SK-N-SH (cell line): ENCODE data around the gene SHB.

Experiments
- CTCF ChIP-seq: fragments of 200-600 bp; sonication (generic); IDR thresholded peaks from 2 replicates; pipeline ENCODE4 v1.6.1; 2017; ENCODE audit warnings: antibody characterized with exemption, mild to moderate bottlenecking, moderate library complexity
- MAX ChIP-seq: IDR thresholded peaks from 2 replicates; pipeline ENCODE4 v1.4.0; 2012; ENCODE audit warnings: low read depth
- POLR2AphosphoS5 ChIP-seq: IDR thresholded peaks from 2 replicates; pipeline ENCODE4 v1.6.1; 2012; ENCODE audit warnings: low read depth, low read length
- SMC3 ChIP-seq: IDR thresholded peaks from 2 replicates; pipeline ENCODE4 v1.6.1; 2012; ENCODE audit warnings: low read depth, low read length, improper control_type of control experiment
- TF ChIP-seq, protein P1 (sequence below): IDR thresholded peaks from 2 replicates; pipeline ENCODE4 v1.6.1; 2012; ENCODE audit warnings: mild to moderate bottlenecking, low read depth, low read length, moderate library complexity

DNA sequence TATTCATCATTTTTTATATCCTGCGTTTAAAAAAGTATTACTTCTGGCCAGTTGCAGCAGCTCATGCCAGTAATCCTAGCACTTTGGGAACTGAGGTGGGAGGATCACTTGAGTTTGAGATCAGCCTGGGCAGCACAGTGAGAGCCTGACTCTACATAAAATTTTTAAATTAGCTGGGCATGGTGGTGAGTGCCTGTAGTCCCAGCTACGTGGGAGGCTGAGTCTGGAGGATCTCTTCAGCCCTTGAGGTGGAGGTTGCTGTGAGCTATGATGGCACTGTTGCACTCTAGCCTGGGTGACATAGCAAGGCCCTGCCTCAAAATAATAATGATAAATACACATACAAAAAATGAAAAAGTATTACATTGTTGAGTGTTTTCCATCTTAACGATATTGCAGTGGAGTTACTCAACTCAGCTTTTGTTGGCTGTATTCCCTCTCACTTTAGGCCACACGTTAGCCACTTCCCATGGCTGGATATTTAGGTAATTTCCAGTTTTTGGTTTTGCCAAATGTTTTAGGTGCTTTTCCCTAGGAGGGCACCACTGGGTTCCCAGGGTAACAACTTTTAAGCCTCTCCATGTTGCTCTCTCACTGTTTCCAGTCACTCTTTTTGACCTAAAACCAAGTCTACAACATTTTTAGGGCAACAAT, 20.6 kb downstream of the SHB start:
- no peak for TF ChIP-seq MAX
- TF ChIP-seq, protein P1, sequence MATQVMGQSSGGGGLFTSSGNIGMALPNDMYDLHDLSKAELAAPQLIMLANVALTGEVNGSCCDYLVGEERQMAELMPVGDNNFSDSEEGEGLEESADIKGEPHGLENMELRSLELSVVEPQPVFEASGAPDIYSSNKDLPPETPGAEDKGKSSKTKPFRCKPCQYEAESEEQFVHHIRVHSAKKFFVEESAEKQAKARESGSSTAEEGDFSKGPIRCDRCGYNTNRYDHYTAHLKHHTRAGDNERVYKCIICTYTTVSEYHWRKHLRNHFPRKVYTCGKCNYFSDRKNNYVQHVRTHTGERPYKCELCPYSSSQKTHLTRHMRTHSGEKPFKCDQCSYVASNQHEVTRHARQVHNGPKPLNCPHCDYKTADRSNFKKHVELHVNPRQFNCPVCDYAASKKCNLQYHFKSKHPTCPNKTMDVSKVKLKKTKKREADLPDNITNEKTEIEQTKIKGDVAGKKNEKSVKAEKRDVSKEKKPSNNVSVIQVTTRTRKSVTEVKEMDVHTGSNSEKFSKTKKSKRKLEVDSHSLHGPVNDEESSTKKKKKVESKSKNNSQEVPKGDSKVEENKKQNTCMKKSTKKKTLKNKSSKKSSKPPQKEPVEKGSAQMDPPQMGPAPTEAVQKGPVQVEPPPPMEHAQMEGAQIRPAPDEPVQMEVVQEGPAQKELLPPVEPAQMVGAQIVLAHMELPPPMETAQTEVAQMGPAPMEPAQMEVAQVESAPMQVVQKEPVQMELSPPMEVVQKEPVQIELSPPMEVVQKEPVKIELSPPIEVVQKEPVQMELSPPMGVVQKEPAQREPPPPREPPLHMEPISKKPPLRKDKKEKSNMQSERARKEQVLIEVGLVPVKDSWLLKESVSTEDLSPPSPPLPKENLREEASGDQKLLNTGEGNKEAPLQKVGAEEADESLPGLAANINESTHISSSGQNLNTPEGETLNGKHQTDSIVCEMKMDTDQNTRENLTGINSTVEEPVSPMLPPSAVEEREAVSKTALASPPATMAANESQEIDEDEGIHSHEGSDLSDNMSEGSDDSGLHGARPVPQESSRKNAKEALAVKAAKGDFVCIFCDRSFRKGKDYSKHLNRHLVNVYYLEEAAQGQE = no peak
- no peak for TF ChIP-seq SMC3
- no peak for TF ChIP-seq POLR2AphosphoS5
- no peak for TF ChIP-seq CTCF
